WTC11 (cell line): ENCODE measurements around the gene ZFP92.

Experiments
- CTCF ChIP-seq: fragments of 200-600 bp; IDR thresholded peaks from 2 replicates; pipeline ENCODE4 v1.8.0; 2022; ENCODE audit warnings: antibody characterized with exemption
- HMGXB4 ChIP-seq: sonication (generic); formaldehyde crosslinking; IDR thresholded peaks from 2 replicates; pipeline ENCODE4 v1.8.1; 2023; ENCODE audit warnings: mild to moderate bottlenecking, moderate library complexity, missing genetic modification reagents
- JUN ChIP-seq: sonication (generic); formaldehyde crosslinking; IDR thresholded peaks from 2 replicates; pipeline ENCODE4 v1.8.0; 2023; ENCODE audit warnings: mild to moderate bottlenecking, missing genetic modification reagents
- SOX15 ChIP-seq: fragments of 250-450 bp; sonication (Bioruptor Pico); IDR thresholded peaks from 2 replicates; pipeline ENCODE4 v1.9.0; 2021; ENCODE audit warnings: mild to moderate bottlenecking
- ZBTB43 ChIP-seq: sonication (generic); formaldehyde crosslinking; IDR thresholded peaks from 2 replicates; pipeline ENCODE4 v1.8.1; 2023; ENCODE audit warnings: mild to moderate bottlenecking, missing genetic modification reagents
- TF ChIP-seq, protein P1 (sequence below): sonication (generic); formaldehyde crosslinking; IDR thresholded peaks from 2 replicates; pipeline ENCODE4 v1.8.0; 2022; ENCODE audit warnings: mild to moderate bottlenecking, missing genetic modification reagents

- TF ChIP-seq HMGXB4 (no peak), CTCF (no peak), JUN (CRISPR knock-in tag) (no peak), ZBTB43 (CRISPR knock-in tag) (no peak), SOX15 (CRISPR knock-in tag) (no peak)
- TF ChIP-seq, protein P1, sequence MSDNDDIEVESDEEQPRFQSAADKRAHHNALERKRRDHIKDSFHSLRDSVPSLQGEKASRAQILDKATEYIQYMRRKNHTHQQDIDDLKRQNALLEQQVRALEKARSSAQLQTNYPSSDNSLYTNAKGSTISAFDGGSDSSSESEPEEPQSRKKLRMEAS (CRISPR knock-in tag): no peak
Observed at GRCh38 chrX:153426204-153426603, 14.9 kb downstream of the ZFP92 start.
